PC-3 (cell line): ENCODE results near the gene NUB1.

Experiments
- EZH2 ChIP-seq: fragments of 300-600 bp; sonication (generic); IDR thresholded peaks from one replicate; pipeline ENCODE4 v1.6.1; 2017; ENCODE audit warnings: antibody characterized with exemption, mild to moderate bottlenecking, low read length; ENCODE audit not compliant: unreplicated experiment
- EZH2phosphoT487 ChIP-seq: fragments of 300-600 bp; sonication (generic); IDR thresholded peaks from 2 replicates; pipeline ENCODE4 v1.6.1; 2018; ENCODE audit warnings: mild to moderate bottlenecking, antibody characterized with exemption, low read length, borderline replicate concordance
- TF ChIP-seq, protein P1 (sequence below): fragments of 300-600 bp; sonication (generic); conservative IDR thresholded peaks from 2 replicates; pipeline ENCODE4 v1.5.1; 2017; ENCODE audit warnings: antibody characterized with exemption, low read depth, mild to moderate bottlenecking, low read length

DNA sequence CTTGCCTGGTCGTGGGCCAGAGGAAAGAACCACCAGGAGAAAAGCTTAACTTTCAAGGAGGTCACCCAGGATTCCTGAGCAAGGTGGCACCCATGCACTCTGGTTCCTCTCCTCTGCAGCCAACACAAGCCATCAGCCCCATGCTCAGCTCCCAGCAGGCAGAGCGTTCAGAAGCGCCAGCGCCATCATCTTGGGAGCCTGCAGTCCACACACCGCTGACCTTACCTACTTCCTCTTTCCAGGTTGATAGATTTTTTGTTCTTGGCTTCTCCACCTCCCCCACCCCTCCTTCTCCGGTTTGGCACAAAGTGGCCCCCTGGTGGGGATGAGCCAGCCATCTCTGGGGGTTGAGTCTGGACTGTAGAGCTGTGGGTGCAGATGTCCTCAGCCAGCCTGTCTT is 69.9 kb downstream of the NUB1 start:
- TF ChIP-seq, protein P1, sequence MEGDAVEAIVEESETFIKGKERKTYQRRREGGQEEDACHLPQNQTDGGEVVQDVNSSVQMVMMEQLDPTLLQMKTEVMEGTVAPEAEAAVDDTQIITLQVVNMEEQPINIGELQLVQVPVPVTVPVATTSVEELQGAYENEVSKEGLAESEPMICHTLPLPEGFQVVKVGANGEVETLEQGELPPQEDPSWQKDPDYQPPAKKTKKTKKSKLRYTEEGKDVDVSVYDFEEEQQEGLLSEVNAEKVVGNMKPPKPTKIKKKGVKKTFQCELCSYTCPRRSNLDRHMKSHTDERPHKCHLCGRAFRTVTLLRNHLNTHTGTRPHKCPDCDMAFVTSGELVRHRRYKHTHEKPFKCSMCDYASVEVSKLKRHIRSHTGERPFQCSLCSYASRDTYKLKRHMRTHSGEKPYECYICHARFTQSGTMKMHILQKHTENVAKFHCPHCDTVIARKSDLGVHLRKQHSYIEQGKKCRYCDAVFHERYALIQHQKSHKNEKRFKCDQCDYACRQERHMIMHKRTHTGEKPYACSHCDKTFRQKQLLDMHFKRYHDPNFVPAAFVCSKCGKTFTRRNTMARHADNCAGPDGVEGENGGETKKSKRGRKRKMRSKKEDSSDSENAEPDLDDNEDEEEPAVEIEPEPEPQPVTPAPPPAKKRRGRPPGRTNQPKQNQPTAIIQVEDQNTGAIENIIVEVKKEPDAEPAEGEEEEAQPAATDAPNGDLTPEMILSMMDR, result no peak
- TF ChIP-seq EZH2 (no peak), EZH2phosphoT487 (no peak)
